Esophagus squamous epithelium (tissue), 5 donors: ENCODE measurements around the gene HNRNPC. TPM values are rescaled to one million over a fixed set of nuclear protein-coding genes. Genes with fewer than 3 reads are reported as not detected.

ENCODE experiments used
- DNase-seq: peaks from one replicate; lab custom pipeline; 2025; lab: John Stamatoyannopoulos, UW
- H3K27ac ChIP-seq, 4 donors: fragments of 200-600 bp; sonication (generic); one replicate each; pipeline ENCODE4 v1.5.1; 2016 to 2019; ENCODE audit warnings: mild to moderate bottlenecking in 1 of 4
- H3K27me3 ChIP-seq, 4 donors: fragments of 200-600 bp; sonication (generic); 1 replicate in 3 of 4; 2 replicates in 1 of 4; pipeline versions ENCODE4 v1.5.1 to v1.6.0; 2017 to 2021; ENCODE audit warnings: antibody characterized with exemption in 1 of 4
- H3K36me3 ChIP-seq, 3 donors: fragments of 200-600 bp; sonication (generic); one replicate each; pipeline ENCODE4 v1.5.1; 2016 to 2019
- H3K4me1 ChIP-seq, 3 donors: fragments of 200-600 bp; sonication (generic); one replicate each; pipeline ENCODE4 v1.5.1; 2017 to 2019
- H3K4me3 ChIP-seq, 4 donors: fragments of 200-600 bp; sonication (generic); 1 replicate in 3 of 4; 2 replicates in 1 of 4; pipeline ENCODE4 v1.5.1; 2016 to 2019; ENCODE audit warnings: mild to moderate bottlenecking in 2 of 4, moderate library complexity in 1 of 4
- H3K9me3 ChIP-seq, 3 donors: fragments of 200-600 bp; sonication (generic); one replicate each; pipeline ENCODE4 v1.5.1; 2016 to 2019
- POLR2A ChIP-seq, 4 donors: fragments of 450-650 bp; IDR thresholded peaks; one replicate each; pipeline ENCODE4 v1.6.1; 2017; ENCODE audit warnings: antibody characterized with exemption in 4 of 4, mild to moderate bottlenecking in 4 of 4, moderate library complexity in 3 of 4
- WGBS, 2 donors: methylation state at CpG; one replicate each; pipeline ENCODE4 v1.1.5; 2018; 5-methylcytosine and 5-hydroxymethylcytosine counted together
- intact Hi-C: fragments of 100-400 bp; cut with DNase I; formaldehyde crosslinking; loops from one replicate; pipeline ENCODE4 v1.15.0; 2022
- total RNA-seq, 4 donors: library from RNA; depleted of rRNA; stranded (reverse); fragments of >200 nt; gene quantifications; one replicate each; pipeline ENCODE4 v1.1.0, GENCODE V29; 2016
- TF ChIP-seq, protein P1 (sequence below), 6 experiments: fragments of 450-650 bp in 4 of 6; fragments of 200-600 bp in 2 of 6; sonication (generic) in 2 of 6; IDR thresholded peaks; one replicate each; pipeline ENCODE4 v1.5.1; 2016 to 2019; ENCODE audit warnings: antibody characterized with exemption in 6 of 6, mild to moderate bottlenecking in 4 of 6, moderate library complexity in 4 of 6
- donor health status: DM: yes; HTN: yes; CAD: no.

The HNRNPC gene
- total RNA-seq, 4 donors from 2014 or later, result 252 to 651 (median 476) TPM

DNA sequence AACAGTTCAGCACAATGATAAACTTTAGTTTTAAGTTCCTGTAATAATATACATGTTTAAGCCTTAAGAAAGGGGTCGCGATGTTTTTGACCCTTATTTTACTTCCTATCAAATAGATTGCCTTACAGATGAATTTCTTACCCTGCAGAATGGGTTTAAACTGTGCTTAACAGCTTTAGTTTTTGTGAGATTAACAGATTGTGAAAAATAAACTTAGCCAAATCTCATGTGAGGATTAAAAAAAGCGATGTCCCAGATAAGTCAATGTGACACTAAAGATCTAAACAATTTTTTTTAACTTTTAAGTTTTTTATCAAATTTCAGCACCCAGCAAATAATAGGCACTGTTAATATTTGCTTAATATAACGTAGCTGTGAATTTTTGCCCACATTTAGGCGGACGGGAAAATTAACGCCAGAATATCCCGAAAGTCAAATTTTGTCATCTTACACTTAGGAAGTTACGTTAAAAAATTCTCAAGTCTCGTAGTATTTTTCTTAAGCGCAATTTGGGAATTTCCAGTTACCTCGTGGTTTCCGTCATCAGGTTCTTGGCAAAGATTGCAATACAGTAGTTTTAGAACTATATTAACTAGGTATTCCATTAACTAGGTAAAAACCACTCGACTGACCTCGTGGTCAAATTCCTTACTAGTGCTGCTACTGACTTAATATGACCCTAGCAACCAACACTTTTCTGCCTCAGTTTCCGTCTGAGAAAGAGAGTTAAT is 1.2 kb downstream of the HNRNPC start:
- Histone ChIP-seq H3K9me3 (no peaks in the 10 kb centered on the region), H3K36me3 (peaks cover 0 to 35% (median 0%) of the 10 kb centered on the region in 3 donors), H3K4me3 (peak overlapping the region; percentile 57 to 98 (median 86)), H3K27ac (peak overlapping the region; percentile 92 to 100 (median 96)), H3K4me1 (peaks cover 39 to 62% (median 45%) of the 10 kb centered on the region in 3 donors), H3K27me3 (no peaks in the 10 kb centered on the region)
- intact Hi-C loops, result no loop called here
- TF ChIP-seq POLR2A (IDR thresholded peaks at IDR 0.05), result no peak
- TF ChIP-seq, protein P1, sequence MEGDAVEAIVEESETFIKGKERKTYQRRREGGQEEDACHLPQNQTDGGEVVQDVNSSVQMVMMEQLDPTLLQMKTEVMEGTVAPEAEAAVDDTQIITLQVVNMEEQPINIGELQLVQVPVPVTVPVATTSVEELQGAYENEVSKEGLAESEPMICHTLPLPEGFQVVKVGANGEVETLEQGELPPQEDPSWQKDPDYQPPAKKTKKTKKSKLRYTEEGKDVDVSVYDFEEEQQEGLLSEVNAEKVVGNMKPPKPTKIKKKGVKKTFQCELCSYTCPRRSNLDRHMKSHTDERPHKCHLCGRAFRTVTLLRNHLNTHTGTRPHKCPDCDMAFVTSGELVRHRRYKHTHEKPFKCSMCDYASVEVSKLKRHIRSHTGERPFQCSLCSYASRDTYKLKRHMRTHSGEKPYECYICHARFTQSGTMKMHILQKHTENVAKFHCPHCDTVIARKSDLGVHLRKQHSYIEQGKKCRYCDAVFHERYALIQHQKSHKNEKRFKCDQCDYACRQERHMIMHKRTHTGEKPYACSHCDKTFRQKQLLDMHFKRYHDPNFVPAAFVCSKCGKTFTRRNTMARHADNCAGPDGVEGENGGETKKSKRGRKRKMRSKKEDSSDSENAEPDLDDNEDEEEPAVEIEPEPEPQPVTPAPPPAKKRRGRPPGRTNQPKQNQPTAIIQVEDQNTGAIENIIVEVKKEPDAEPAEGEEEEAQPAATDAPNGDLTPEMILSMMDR (IDR thresholded peaks at IDR 0.05), result no peak
- WGBS, 2 donors, result 0 to 2% methylated on average over 16 of the region's 16 CpGs
- DNase-seq, result no peak

DNA sequence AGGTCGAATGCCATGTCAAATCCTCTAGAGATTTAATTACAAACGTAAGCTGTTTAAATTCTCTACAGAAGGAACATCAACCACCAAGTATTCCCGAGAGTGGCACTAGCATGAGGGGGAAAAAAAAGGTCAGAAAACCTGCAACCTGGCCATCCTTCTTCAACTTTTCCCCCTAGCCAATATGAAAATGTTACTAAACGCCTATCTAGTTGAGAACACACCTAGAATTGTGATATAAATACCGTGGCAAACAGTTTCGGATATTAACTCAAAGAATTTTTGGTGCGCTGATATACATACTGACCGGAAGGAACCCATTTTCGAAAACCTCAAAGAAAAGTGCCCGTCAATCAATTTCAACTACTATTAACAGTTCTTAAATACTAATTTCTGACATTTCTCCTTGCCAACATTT is 1.8 kb downstream of the HNRNPC start:
- Histone ChIP-seq H3K4me1 (peaks cover 45 to 68% (median 50%) of the 10 kb centered on the region in 3 donors), H3K4me3 (peak overlapping the region; percentile 57 to 98 (median 86))
- no peak for DNase-seq

DNA sequence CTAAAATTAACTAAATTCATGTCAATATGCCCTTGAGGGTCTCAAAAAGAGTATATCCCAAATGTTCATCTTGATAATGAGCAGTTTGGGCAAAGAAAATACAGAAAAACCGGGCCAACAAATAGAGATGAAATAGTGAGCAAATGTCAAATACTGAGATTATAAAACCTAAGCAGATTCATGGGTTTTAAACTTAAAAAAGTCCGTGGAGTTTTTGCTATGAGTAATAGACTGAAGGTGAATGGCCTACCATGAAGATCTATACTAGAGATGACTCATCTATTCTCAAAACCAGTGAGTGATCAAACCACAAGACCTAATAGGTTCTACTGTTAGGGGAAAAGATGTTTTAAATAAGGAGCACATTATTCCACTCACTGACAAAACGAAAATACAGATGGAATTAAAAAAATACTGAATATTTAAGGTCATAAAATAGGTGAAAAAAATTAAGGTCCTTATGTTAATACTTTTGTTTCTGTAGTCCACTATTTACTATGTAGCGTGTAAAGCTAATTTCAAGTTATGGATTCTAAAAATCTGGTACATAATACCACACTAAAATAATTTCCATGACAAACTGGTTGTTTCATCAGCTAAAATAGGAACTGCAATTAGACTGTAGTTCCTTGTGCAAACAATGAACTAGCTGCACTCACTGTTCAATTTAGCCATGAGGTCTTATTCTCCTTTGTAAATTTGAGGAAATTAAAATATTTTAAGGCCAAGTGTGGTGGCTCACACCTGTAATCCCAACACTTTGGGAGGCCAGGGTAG is 5.0 kb downstream of the HNRNPC start:
- 23% methylated on average over 4 of the region's 4 CpGs for WGBS, 2 donors
- intact Hi-C loops, result no loop called here
- Histone ChIP-seq H3K27me3 (no peaks in the 10 kb centered on the region), H3K4me1 (peaks cover 47 to 88% (median 52%) of the 10 kb centered on the region in 3 donors), H3K36me3 (peaks cover 4 to 74% (median 7%) of the 10 kb centered on the region in 3 donors), H3K4me3 (peak overlapping the region in 1 of 4 donors; percentile 17), H3K9me3 (no peaks in the 10 kb centered on the region), H3K27ac (peak overlapping the region in 3 of 4 donors; percentile 32 to 53 (median 47))
- TF ChIP-seq, protein P1 (IDR thresholded peaks at IDR 0.05), result no peak
- TF ChIP-seq POLR2A (IDR thresholded peaks at IDR 0.05), result no peak
- no peak for DNase-seq

More for the DNA sequence above, 1.8 kb downstream of the HNRNPC start:
- Histone ChIP-seq H3K36me3 (peaks cover 0 to 42% (median 5%) of the 10 kb centered on the region in 3 donors), H3K27ac (peak overlapping the region; percentile 57 to 100 (median 94)), H3K27me3 (no peaks in the 10 kb centered on the region), H3K9me3 (no peaks in the 10 kb centered on the region)
- WGBS, 2 donors, result 0 to 2% methylated on average over 10 of the region's 10 CpGs
- intact Hi-C loops, result no loop called here
- no peak for TF ChIP-seq POLR2A (IDR thresholded peaks at IDR 0.05)
- TF ChIP-seq, protein P1 (IDR thresholded peaks at IDR 0.05), result no peak

DNA sequence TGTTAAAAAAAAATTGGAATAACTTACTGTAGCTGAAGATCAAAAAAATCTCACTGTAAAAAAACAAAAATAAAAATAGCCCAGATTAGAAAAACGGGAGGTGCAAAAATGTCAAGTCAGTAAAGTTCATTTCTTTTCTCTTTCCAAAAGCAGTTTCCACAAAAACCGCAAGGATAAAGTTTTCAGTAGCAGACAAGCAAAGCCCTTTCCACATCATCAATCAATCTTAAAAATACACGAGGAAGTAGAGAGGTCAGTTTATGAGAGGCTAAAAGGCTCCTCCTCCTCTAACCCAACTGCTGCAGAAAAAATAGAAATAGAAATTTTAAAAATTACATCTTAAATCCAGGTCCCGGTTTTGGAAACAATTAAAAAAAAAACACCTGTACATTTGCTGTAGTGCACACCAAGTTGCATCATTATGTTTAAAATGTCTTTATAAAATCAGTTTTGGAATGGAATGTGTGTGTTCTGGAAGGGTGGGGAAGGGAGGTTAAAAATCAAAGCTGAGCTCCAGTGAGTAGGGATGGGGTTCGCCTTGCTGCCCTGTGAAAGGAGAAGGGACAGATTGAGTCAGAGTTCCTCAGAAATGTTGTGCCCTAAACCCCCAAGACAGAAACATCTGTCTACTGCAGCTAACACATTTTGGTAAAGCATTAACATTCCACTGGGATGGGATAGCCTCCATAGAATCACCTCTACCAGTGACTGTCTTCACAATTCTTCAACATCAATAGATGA is 5.8 kb downstream of the HNRNPC start:
- peaks cover 47 to 96% (median 58%) of the 10 kb centered on the region in 3 donors for H3K4me1 ChIP-seq
- 4 to 10% methylated on average over 5 of the region's 5 CpGs for WGBS, 2 donors
- intact Hi-C loops, result no loop called here
- H3K27ac ChIP-seq, result peak overlapping the region in 3 of 4 donors; percentile 32 to 53 (median 47)
- TF ChIP-seq POLR2A (IDR thresholded peaks at IDR 0.05), result no peak
- TF ChIP-seq, protein P1 (IDR thresholded peaks at IDR 0.05), result no peak
- H3K27me3 ChIP-seq, result no peaks in the 10 kb centered on the region
- H3K9me3 ChIP-seq, result no peaks in the 10 kb centered on the region
- H3K4me3 ChIP-seq, result peak overlapping the region in 1 of 4 donors; percentile 17
- no peak for DNase-seq
- peaks cover 4 to 81% (median 7%) of the 10 kb centered on the region in 3 donors for H3K36me3 ChIP-seq
